Activated CD4-positive, CD25-positive, alpha-beta regulatory T cell treated with anti-CD3 and anti-CD28 coated beads, Interleukin-2, amount 50 U/mL, for 24 hours (primary cell): ENCODE results near the gene SEMG2.

Experiments
- ATAC-seq, 2 donors: fragments of 150-1000 bp; cut with Tn5 transposase; one replicate each; pipeline ENCODE4 v1.10.0; 2021; ENCODE audit warnings: mild to moderate bottlenecking in 1 of 2, moderate library complexity in 1 of 2

SEMG2 gene

GRCh38 chr20:45221076-45221475 lies at the start of gene SEMG2:
TSS of gene SEMG2 (plus strand) at chr20:45221373. CDS start at chr20:45221390, 17 bp downstream.
- no peak for ATAC-seq

- no peak for ATAC-seq
Measured at GRCh38 chr20:45173522-45173921, 47.7 kb upstream of the SEMG2 start.

DNA sequence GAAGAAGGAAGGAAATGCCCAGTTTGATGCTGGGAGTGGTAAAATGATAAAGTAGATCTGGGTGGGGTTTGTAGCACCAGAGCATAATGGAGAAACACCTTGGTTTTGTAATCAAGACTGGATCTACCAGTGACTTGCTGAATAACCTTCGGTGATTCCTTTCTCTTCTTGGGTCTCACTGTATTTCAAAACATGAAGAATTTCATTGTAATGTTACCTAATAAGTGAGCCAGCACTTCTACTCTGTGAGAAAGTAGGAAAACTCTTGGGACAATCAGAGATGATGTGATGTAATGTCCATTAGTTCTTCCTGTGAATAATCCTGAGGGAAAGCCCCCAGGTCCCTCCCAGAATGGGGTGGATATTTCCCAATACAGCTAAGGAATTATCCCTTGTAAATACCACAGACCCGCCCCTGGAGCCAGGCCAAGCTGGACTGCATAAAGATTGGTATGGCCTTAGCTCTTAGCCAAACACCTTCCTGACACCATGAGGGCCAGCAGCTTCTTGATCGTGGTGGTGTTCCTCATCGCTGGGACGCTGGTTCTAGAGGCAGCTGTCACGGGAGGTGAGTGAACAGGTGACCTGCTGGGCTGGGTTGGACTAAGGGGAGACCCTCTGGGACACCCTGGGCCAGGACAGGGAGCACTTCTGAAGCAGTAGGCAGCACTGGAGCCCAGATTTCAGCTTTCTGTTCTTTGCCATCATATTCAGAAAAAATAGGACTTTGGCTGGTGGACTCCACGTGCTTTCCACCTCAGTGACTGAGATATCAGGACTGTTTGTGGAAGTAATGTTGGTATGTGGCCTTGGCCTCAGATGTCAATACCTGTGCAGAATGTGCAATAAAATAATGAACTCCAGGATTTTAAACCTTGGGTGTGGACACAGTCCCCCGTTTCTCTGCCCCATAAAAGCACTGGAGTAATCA lies 46.5 kb upstream of the SEMG2 start, which contains the start of gene PI3:
Gene PI3 (plus strand): TSS at position 469 of the 931 bp plus-strand sequence. CDS start 21 bp downstream, at position 490.
- no peak for ATAC-seq

GRCh38 chr20:45176526-45177267 lies 44.5 kb upstream of the SEMG2 start:
- ATAC-seq = no peak

DNA sequence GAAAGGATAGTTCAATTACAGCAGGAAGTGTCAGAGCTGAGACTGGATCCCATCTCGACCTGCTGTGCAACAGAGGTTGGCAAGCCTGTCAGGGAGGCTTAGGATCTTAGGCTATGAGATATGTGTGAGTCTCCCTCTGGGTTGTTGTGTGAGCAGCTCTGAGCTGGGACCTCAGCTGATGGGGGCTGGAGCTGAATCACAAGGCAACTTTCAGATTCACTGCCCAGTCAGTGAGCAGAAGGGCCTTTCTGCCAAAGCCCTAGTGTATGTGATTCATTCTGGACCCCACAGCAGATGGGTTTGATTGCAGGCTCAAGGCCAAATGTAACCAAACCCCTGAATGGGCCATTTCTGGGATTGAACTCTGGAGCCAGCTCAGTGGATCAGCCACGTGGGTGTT lies 42.0 kb upstream of the SEMG2 start:
- no peak for ATAC-seq

- no peak for ATAC-seq
Measured at GRCh38 chr20:45181639-45182038, 39.5 kb upstream of the SEMG2 start.

DNA sequence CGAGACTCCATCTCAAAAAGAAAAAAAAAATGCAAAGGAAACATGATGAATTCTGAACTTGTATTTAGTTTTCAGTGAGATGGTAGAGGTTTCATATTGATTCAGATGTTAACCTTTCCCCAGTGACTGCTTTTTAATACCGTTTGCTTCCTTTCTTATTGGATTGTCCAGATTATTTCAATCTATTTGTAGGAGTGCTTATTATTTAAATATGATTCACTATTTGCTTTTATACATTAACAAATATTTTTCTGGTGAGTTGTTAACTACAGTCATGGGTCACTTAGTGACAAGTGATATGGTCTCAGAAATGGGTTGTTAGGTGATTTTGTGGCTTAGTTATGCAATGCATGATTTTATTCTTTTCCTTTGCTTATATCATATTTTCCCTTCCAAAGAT lies 38.1 kb upstream of the SEMG2 start:
- ATAC-seq = no peak

- ATAC-seq = no peak
Measured at GRCh38 chr20:45187693-45188092, 33.5 kb upstream of the SEMG2 start.

DNA sequence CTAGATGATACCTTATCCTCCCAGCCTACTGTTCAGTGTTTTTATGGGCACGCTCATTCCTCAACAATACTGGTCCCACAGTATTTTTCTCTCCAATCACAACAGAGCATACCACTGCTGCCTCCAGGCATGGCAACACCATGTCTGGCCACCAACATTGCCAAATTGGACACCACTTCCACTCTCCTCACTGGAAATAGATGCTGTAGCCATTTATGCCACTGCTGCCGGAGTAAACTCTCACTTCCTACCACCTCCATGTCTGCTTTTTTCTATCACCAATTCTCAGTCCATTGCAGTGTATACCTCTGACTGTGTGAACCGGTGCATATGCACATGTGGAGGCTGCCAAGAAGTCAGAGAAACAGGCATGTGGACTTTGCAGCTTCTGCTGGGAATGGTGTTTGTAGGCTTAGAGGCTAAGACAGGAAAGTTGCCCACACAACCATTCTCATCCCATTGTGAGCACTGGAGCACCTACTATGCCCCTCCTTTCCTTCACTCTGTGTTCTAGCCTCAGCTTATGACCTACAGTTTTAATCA lies 32.0 kb upstream of the SEMG2 start:
- no peak for ATAC-seq

DNA sequence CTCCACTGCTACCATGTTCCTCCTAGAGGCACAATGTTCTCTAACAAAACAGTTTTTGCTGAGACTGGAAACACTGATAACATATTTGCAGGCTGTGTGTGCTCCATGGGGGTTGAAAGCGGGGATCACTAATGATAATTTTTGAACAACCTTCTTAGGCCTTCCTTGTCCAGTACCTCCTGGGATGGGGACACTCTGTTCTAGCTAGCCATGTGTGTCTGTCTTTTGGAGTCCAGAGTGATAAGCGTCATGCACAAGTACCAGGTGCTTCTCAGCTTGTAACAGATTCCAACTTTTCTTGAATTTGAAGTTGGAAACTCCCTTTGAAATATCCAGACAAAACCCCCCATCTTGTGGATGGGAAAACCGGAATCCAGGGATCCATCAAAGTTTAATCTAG lies 31.3 kb upstream of the SEMG2 start:
- ATAC-seq = no peak

DNA sequence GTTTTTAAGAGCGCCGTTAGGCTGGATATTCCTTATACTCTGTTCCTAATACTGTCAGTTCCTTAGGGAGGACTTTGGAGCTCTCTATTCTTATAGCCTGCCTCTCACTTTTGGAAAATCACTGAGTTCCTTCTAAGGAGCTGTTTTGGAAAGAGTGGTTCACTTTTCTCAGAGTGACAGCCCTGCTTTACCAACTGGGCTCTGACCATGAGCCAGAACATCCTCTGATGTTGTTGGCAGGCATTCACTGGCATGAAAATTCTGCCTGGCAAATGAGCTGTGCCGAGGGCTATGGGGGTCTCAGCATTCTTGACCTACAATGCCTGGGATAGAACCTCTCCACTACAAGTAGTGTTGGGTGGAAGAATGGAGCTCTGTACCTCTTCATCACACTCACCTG lies 29.2 kb upstream of the SEMG2 start:
- no peak for ATAC-seq

- no peak for ATAC-seq
Measured at GRCh38 chr20:45193331-45193730, 27.8 kb upstream of the SEMG2 start.

GRCh38 chr20:45206725-45207124 lies 14.4 kb upstream of the SEMG2 start, which contains the start of gene SEMG1:
TSS of gene SEMG1 (plus strand) at chr20:45207033. CDS start at chr20:45207054, 21 bp downstream.
- no peak for ATAC-seq

DNA sequence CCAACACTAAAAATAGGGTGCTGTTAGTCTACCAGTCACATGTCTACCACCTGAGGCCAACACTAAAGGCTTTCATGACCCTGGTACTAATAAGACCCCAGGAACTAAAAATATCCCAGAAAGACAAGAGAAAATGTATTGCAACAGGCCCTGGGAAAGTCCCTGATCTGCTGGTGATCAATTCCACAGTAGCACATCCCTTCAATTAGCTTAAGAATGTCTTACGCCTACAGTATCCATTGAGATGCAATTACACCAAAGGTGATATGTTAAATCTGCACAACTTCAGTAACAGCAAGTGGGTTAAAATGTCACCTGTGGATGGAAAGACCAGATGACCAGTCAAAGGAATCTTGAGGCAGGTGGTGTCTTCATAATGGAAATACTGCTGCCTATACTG lies 11.2 kb upstream of the SEMG2 start:
- ATAC-seq = no peak

DNA sequence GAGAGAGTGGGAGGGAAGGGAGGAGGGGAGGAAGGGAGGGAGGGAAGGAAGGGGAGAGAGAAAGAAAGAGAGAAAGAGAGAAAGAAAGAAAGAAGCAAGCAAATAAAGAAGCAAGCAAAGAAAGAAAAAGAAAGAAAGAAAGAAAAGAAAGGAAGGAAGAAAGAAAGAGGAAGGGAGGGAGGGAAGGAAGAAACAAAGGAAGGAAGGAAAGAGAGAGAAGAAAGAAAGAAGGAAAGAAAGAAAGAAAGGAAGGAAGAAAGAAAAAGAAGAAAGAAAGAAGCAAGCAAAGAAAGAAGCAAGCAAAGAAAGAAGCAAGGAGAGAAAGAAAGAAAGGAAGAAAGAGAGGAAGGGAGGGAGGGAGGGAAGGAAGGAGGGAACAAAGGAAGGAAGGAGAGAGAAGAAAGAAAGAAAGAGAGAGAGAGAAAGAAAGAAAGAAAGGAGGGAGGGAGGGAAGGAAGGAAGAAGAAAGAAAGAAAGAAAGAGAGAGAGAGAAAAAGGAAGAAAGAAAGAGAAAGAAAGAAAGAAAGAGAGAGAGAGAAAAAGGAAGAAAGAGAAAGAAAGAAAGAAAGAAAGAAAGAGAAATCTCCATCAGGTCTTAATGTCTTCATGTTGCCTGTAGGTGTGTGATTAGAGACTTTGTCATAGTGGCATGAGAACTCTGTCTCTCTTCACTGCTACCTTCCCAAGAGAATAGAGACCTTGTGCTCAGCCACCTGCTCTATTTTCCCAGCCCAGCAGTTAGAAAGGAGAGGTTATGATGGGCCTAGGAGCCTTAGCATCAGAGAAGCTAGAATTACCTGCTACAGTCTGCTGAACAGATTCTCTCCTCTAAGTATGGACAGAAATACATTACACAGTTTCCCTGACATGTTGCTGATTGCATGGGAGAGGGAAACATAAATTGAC lies 9.4 kb upstream of the SEMG2 start:
- ATAC-seq = no peak

GRCh38 chr20:45212836-45213235 lies 8.3 kb upstream of the SEMG2 start:
- ATAC-seq = no peak

DNA sequence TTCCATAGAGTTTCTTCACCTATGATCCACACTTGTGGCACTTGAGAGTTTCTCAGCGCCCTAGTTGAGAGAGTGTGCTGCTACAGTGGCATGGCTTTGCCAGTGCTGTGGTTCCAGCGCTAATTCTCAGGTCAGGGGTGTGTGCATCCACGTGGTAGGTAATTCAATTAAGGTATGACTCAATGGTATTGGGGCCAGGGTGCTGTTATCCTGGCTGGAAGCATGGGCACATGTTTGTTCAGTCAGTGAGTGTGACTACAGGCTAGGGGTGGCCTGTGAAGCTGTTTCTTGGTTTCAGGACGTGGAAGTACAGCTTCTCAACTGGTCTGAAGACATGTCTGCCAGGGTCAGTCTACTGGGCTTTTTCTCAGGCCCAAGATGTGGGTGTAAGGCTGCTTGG lies 3.0 kb upstream of the SEMG2 start:
- ATAC-seq = no peak

GRCh38 chr20:45218636-45219035 lies 2.5 kb upstream of the SEMG2 start:
- no peak for ATAC-seq

- ATAC-seq = no peak
Measured at GRCh38 chr20:45223136-45223535, 2.0 kb downstream of the SEMG2 start.

- no peak for ATAC-seq
Measured at GRCh38 chr20:45226287-45226686, 5.1 kb downstream of the SEMG2 start.

GRCh38 chr20:45229264-45230056 lies 8.3 kb downstream of the SEMG2 start:
- ATAC-seq = no peak
